IMR-90 (cell line): ENCODE data around the gene DSC2. TPM values are rescaled to one million over a fixed set of nuclear protein-coding genes. Genes with fewer than 3 reads are reported as not detected.

ENCODE experiments used
- ATAC-seq: fragments of 200-7000 bp; cut with Tn5 transposase; 2 replicates; pipeline ENCODE4 v1.9.1; 2020; ENCODE audit warnings: low read depth, mild to moderate bottlenecking, moderate library complexity
- BruUV-seq: library from RNA; stranded (reverse); fragments of 400-500 nt; replicated peaks from 2 replicates; lab custom pipeline; 2021; lab: Mats Ljungman, UMichigan
- CTCF ChIA-PET: fragments of 300-600 bp; formaldehyde crosslinking; extraction: SDS; loops from one replicate; lab custom pipeline; 2021; ENCODE audit warnings: antibody characterized with exemption; lab: Yijun Ruan, JAX
- POLR2A ChIA-PET: fragments of 300-600 bp; sonication (Branson Sonifier 250); formaldehyde crosslinking; loops from one replicate; lab custom pipeline; 2022; ENCODE audit warnings: antibody characterized with exemption; ENCODE audit not compliant: unreplicated experiment; lab: Charles Lee
- DNase-seq: peaks from one replicate; pipeline ENCODE4 v3.0.0; 2013
- H2AFZ ChIP-seq: replicated peaks from 2 replicates; pipeline ENCODE3; 2013; ENCODE audit warnings: low read length, mild to moderate bottlenecking; ENCODE audit not compliant: poor library complexity
- H2AK5ac ChIP-seq: 2 replicates; pipeline ENCODE4 v1.6.1; 2013; ENCODE audit warnings: low read depth, low read length, inconsistent platforms
- H2AK9ac ChIP-seq: replicated peaks from 2 replicates; pipeline ENCODE3; 2013; ENCODE audit warnings: mild to moderate bottlenecking, low read depth, low read length, moderate library complexity; ENCODE audit not compliant: poor library complexity
- H2BK120ac ChIP-seq: 2 replicates; pipeline ENCODE4 v1.6.1; 2013; ENCODE audit warnings: low read depth, low read length, inconsistent platforms
- H2BK15ac ChIP-seq: 3 replicates; pipeline ENCODE4 v1.6.1; 2013; ENCODE audit warnings: low read depth, low read length, inconsistent platforms
- H2BK20ac ChIP-seq: 2 replicates; pipeline ENCODE4 v1.6.1; 2013; ENCODE audit warnings: low read depth, mild to moderate bottlenecking, inconsistent platforms, low read length, moderate library complexity
- H2BK5ac ChIP-seq: 2 replicates; pipeline ENCODE4 v1.6.1; 2013; ENCODE audit warnings: mild to moderate bottlenecking, low read depth, low read length, inconsistent platforms; ENCODE audit not compliant: poor library complexity, severe bottlenecking
- H3K14ac ChIP-seq: replicated peaks from 2 replicates; pipeline ENCODE4 v1.6.1; 2013; ENCODE audit warnings: low read depth, low read length, inconsistent platforms
- H3K18ac ChIP-seq: 2 replicates; pipeline ENCODE4 v1.6.1; 2013; ENCODE audit warnings: low read depth, low read length, control low read depth
- H3K23ac ChIP-seq: 2 replicates; pipeline ENCODE4 v1.6.1; 2013; ENCODE audit warnings: low read depth, low read length, inconsistent platforms
- H3K27ac ChIP-seq: 2 replicates; pipeline ENCODE4 v1.5.1; 2013; ENCODE audit warnings: mild to moderate bottlenecking, control low read depth, low read length; ENCODE audit not compliant: insufficient read depth
- H3K27me3 ChIP-seq: 2 replicates; pipeline ENCODE4 v1.6.1; 2013; ENCODE audit warnings: low read length; ENCODE audit not compliant: control insufficient read depth, insufficient read depth
- H3K36me3 ChIP-seq: 2 replicates; pipeline ENCODE4 v1.6.1; 2013; ENCODE audit warnings: low read length, mixed read lengths; ENCODE audit not compliant: control insufficient read depth, insufficient read depth
- H3K4ac ChIP-seq: 2 replicates; pipeline ENCODE4 v1.6.1; 2013; ENCODE audit warnings: low read depth, low read length, inconsistent platforms
- H3K4me1 ChIP-seq: 2 replicates; pipeline ENCODE4 v1.6.1; 2013; ENCODE audit warnings: low read length, mixed read lengths; ENCODE audit not compliant: control insufficient read depth, insufficient read depth
- H3K4me2 ChIP-seq: 2 replicates; pipeline ENCODE4 v1.6.1; 2013; ENCODE audit warnings: low read depth, mild to moderate bottlenecking, control low read depth, low read length, moderate library complexity
- H3K4me3 ChIP-seq: 2 replicates; pipeline ENCODE4 v1.5.1; 2013; ENCODE audit warnings: low read depth, mild to moderate bottlenecking, control low read depth, low read length, moderate library complexity; ENCODE audit not compliant: insufficient read depth
- H3K56ac ChIP-seq: 2 replicates; pipeline ENCODE4 v1.6.1; 2013; ENCODE audit warnings: low read length, inconsistent platforms; ENCODE audit not compliant: insufficient read depth; ENCODE audit errors: extremely low read depth
- H3K79me1 ChIP-seq, 2 experiments: 2 replicates each; pipeline ENCODE4 v1.6.1; 2013; ENCODE audit warnings: low read length in 2 of 2, inconsistent platforms in 1 of 2, low read depth in 1 of 2
- H3K9ac ChIP-seq: 2 replicates; pipeline ENCODE4 v1.6.1; 2013; ENCODE audit warnings: low read depth, low read length, control low read depth
- H3K9me1 ChIP-seq: 2 replicates; pipeline ENCODE4 v1.6.1; 2013; ENCODE audit warnings: low read length, inconsistent platforms; ENCODE audit not compliant: insufficient read depth
- H3K9me3 ChIP-seq: 2 replicates; pipeline ENCODE4 v1.6.1; 2013; ENCODE audit warnings: low read length; ENCODE audit not compliant: control insufficient read depth, insufficient read depth
- H4K20me1 ChIP-seq: 2 replicates; pipeline ENCODE4 v1.6.1; 2013; ENCODE audit warnings: low read length, inconsistent platforms; ENCODE audit not compliant: insufficient read depth
- H4K5ac ChIP-seq: 2 replicates; pipeline ENCODE4 v1.6.1; 2013; ENCODE audit warnings: mild to moderate bottlenecking, low read depth, low read length, control low read depth
- H4K8ac ChIP-seq, 2 experiments: 2 replicates each; pipeline ENCODE4 v1.6.1; 2013; ENCODE audit warnings: low read depth in 2 of 2, low read length in 2 of 2, control low read depth in 1 of 2, inconsistent platforms in 1 of 2
- H4K91ac ChIP-seq: 2 replicates; pipeline ENCODE4 v1.6.1; 2013; ENCODE audit warnings: low read depth, low read length, inconsistent platforms; ENCODE audit not compliant: insufficient read depth
- BHLHE40 ChIP-seq: fragments of 150-350 bp; IDR thresholded peaks from 2 replicates; pipeline ENCODE4 v1.6.1; 2016; ENCODE audit warnings: mild to moderate bottlenecking, low read depth, low read length
- CEBPB ChIP-seq: IDR thresholded peaks from 2 replicates; pipeline ENCODE4 v1.6.1; 2012; ENCODE audit warnings: low read depth, low read length, improper control_type of control experiment
- CHD1 ChIP-seq: IDR thresholded peaks from 2 replicates; pipeline ENCODE4 v1.6.1; 2012; ENCODE audit warnings: low read depth, low read length, improper control_type of control experiment
- FOS ChIP-seq: fragments of 150-350 bp; IDR thresholded peaks from 2 replicates; pipeline ENCODE4 v1.6.1; 2016; ENCODE audit warnings: low read depth, low read length
- MAFK ChIP-seq: IDR thresholded peaks from 2 replicates; pipeline ENCODE4 v1.6.1; 2012; ENCODE audit warnings: low read depth, low read length, improper control_type of control experiment
- MXI1 ChIP-seq: IDR thresholded peaks from 2 replicates; pipeline ENCODE4 v1.6.1; 2012; ENCODE audit warnings: low read depth, mild to moderate bottlenecking, low read length, moderate library complexity, borderline replicate concordance
- NFE2L2 ChIP-seq: fragments of 150-350 bp; IDR thresholded peaks from 2 replicates; pipeline ENCODE4 v1.6.1; 2016; ENCODE audit warnings: low read depth, mild to moderate bottlenecking, low read length
- POLR2A ChIP-seq: IDR thresholded peaks from 2 replicates; pipeline ENCODE4 v1.6.1; 2012; ENCODE audit warnings: mild to moderate bottlenecking, low read depth, low read length
- RAD21 ChIP-seq: IDR thresholded peaks from 2 replicates; pipeline ENCODE4 v1.6.1; 2012; ENCODE audit warnings: low read length, improper control_type of control experiment
- RCOR1 ChIP-seq: IDR thresholded peaks from 2 replicates; pipeline ENCODE4 v1.6.1; 2012; ENCODE audit warnings: mild to moderate bottlenecking, low read length, improper control_type of control experiment; ENCODE audit not compliant: insufficient replicate concordance
- RFX5 ChIP-seq: IDR thresholded peaks from 2 replicates; pipeline ENCODE4 v1.8.0; 2012; ENCODE audit warnings: low read depth, mild to moderate bottlenecking, low read length, moderate library complexity
- SMC3 ChIP-seq: fragments of 150-350 bp; IDR thresholded peaks from 2 replicates; pipeline ENCODE4 v1.6.1; 2016; ENCODE audit warnings: low read depth, mild to moderate bottlenecking, antibody characterized with exemption, low read length, moderate library complexity
- WGBS, 2 experiments: methylation state at CpG; one replicate each; pipeline versions ENCODE4 v1.1.5 to v1.1.7; 2013; ENCODE audit warnings: missing lambda C conversion rate in 2 of 2; ENCODE audit not compliant: insufficient read length in 1 of 2; ENCODE audit errors: extremely low coverage in 2 of 2; 5-methylcytosine and 5-hydroxymethylcytosine counted together
- dilution Hi-C: fragments of 300-500 bp; cut with HindIII; formaldehyde crosslinking; loops from one replicate; pipeline ENCODE4 v1.14.3; 2018; ENCODE audit warnings: low sequenced_read_pairs; ENCODE audit not compliant: unreplicated experiment
- in situ Hi-C: fragments of 300-500 bp; cut with MboI; formaldehyde crosslinking; loops from 3 replicates; pipeline ENCODE4 v1.14.3; 2019; ENCODE audit warnings: low sequenced_read_pairs, inconsistent platforms, mixed read lengths
- intact Hi-C: fragments of 100-400 bp; cut with micrococcal nuclease; formaldehyde crosslinking; loops from 2 replicates; pipeline ENCODE4 v1.10.0; 2022
- polyA plus RNA-seq, 3 experiments: library from polyadenylated mRNA; depleted of rRNA; stranded (reverse); fragments of >200 nt; gene quantifications; 2 replicates each; pipeline ENCODE4 v1.2.3, GENCODE V29; 2012; ENCODE audit warnings: low replicate concordance in 1 of 3
- total RNA-seq: library from RNA; depleted of rRNA; stranded (reverse); fragments of >200 nt; gene quantifications from 2 replicates; pipeline ENCODE4 v1.2.3, GENCODE V29; 2012
- TF ChIP-seq, protein P1 (sequence below): fragments of 150-350 bp; IDR thresholded peaks from 2 replicates; pipeline ENCODE4 v1.6.1; 2017; ENCODE audit warnings: mild to moderate bottlenecking, antibody characterized with exemption, low read length, low read depth
- TF ChIP-seq, protein P2 (sequence below): conservative IDR thresholded peaks from 2 replicates; pipeline ENCODE4 v1.5.1; 2012; ENCODE audit warnings: mild to moderate bottlenecking, low read depth, low read length, improper control_type of control experiment

DSC2 gene
- total and polyA plus RNA-seq, 2 of the 4 experiments (the other 2 are of a cell fraction), result not detected

- Histone ChIP-seq H3K9me1 (no peaks in the 10 kb centered on the region), H3K56ac (no peak overlapping the region), H3K4me1 (no peaks in the 10 kb centered on the region), H2AK5ac (no peak overlapping the region), H2BK5ac (no peak overlapping the region), H3K36me3 (no peaks in the 10 kb centered on the region), H3K14ac (no peak overlapping the region), H4K91ac (no peak overlapping the region), H2BK120ac (no peak overlapping the region), H3K23ac (no peak overlapping the region), H3K27ac (no peak overlapping the region), H4K5ac (no peak overlapping the region), H2AFZ (no peak overlapping the region), H2AK9ac (no peak overlapping the region), H3K79me1 (no peaks in the 10 kb centered on the region), H3K4ac (no peak overlapping the region), H4K8ac (no peak overlapping the region), H2BK15ac (no peak overlapping the region), H2BK20ac (no peak overlapping the region), H3K4me2 (no peak overlapping the region), H3K18ac (no peak overlapping the region), H3K9ac (no peak overlapping the region), H3K27me3 (no peaks in the 10 kb centered on the region), H3K9me3 (no peaks in the 10 kb centered on the region), H3K4me3 (no peak overlapping the region), H4K20me1 (no peaks in the 10 kb centered on the region)
- TF ChIP-seq, protein P1, sequence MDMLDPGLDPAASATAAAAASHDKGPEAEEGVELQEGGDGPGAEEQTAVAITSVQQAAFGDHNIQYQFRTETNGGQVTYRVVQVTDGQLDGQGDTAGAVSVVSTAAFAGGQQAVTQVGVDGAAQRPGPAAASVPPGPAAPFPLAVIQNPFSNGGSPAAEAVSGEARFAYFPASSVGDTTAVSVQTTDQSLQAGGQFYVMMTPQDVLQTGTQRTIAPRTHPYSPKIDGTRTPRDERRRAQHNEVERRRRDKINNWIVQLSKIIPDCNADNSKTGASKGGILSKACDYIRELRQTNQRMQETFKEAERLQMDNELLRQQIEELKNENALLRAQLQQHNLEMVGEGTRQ, result no peak
- TF ChIP-seq RAD21, result no peak
- TF ChIP-seq RCOR1, result no peak
- TF ChIP-seq NFE2L2, result no peak
- TF ChIP-seq BHLHE40, result no peak
- TF ChIP-seq MAFK, result no peak
- no peak for TF ChIP-seq POLR2A
- no peak for TF ChIP-seq SMC3
- TF ChIP-seq, protein P2, sequence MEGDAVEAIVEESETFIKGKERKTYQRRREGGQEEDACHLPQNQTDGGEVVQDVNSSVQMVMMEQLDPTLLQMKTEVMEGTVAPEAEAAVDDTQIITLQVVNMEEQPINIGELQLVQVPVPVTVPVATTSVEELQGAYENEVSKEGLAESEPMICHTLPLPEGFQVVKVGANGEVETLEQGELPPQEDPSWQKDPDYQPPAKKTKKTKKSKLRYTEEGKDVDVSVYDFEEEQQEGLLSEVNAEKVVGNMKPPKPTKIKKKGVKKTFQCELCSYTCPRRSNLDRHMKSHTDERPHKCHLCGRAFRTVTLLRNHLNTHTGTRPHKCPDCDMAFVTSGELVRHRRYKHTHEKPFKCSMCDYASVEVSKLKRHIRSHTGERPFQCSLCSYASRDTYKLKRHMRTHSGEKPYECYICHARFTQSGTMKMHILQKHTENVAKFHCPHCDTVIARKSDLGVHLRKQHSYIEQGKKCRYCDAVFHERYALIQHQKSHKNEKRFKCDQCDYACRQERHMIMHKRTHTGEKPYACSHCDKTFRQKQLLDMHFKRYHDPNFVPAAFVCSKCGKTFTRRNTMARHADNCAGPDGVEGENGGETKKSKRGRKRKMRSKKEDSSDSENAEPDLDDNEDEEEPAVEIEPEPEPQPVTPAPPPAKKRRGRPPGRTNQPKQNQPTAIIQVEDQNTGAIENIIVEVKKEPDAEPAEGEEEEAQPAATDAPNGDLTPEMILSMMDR, result no peak
- no peak for TF ChIP-seq CEBPB
- no peak for TF ChIP-seq MXI1
- TF ChIP-seq FOS, result no peak
- no peak for TF ChIP-seq CHD1
- TF ChIP-seq RFX5, result no peak
- DNase-seq (no peak), ATAC-seq (no peak)
- in situ Hi-C loops (no loop called here), dilution Hi-C loops (no loop called here), intact Hi-C loops (no loop called here)
- ChIA-PET CTCF (no interaction called here), POLR2A (no interaction called here)
- no CpG with 5 or more reads among the region's 4 CpGs for WGBS, 2 experiments
- no TSS peak for BruUV-seq
These were observed 44.3 kb downstream of the DSC2 start for GRCh38 chr18:31057917-31058316.
